ENCODE data around the gene SCFD2. TPM values are rescaled to one million over a fixed set of nuclear protein-coding genes. Genes with fewer than 3 reads are reported as not detected.

The SCFD2 gene
- total RNA-seq, 1 experiment from 2014 or later, result 19.2 TPM

DNA sequence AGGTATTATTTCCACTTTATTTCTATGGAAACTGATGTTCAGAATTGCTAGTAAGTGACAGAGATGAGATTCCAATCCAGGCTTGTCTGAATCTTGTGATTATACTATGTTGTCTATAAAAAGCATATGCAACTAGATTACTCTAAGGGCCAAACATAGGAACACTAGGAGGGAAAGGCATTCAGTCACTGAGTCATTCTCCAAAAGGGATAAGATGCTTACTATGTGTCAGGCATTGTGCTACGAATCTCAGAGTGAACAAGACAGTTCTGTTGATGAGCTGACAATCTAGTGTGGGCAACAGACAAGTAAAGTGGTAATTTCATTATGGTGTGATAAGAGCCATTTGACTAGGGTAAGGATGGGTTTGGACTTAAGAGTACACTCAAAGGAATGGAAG lies 426.5 kb downstream of the SCFD2 start:
- Mint-ChIP-seq H3K27ac (ENCODE audit: low read depth, unreplicated experiment) (no peak overlapping the region), H3K9me3 (ENCODE audit: unreplicated experiment) (peaks cover 7% of the 10 kb centered on the region), H3K36me3 (ENCODE audit: insufficient read depth, unreplicated experiment) (no peaks in the 10 kb centered on the region), H3K4me3 (ENCODE audit: unreplicated experiment) (no peak overlapping the region), H3K27me3 (ENCODE audit: insufficient read depth, unreplicated experiment) (no peaks in the 10 kb centered on the region), H3K4me1 (ENCODE audit: insufficient read depth, unreplicated experiment) (no peaks in the 10 kb centered on the region)
- BruUV-seq (replicated peaks), result no TSS peak
- ChIA-PET POLR2A (no interaction called here), CTCF (interaction anchor here (0.6 kb wide), 1 partner anchor 15 kb away, joined by 3 read pairs; no protein-coding TSS in a partner anchor)
- TF ChIP-seq, protein P1, sequence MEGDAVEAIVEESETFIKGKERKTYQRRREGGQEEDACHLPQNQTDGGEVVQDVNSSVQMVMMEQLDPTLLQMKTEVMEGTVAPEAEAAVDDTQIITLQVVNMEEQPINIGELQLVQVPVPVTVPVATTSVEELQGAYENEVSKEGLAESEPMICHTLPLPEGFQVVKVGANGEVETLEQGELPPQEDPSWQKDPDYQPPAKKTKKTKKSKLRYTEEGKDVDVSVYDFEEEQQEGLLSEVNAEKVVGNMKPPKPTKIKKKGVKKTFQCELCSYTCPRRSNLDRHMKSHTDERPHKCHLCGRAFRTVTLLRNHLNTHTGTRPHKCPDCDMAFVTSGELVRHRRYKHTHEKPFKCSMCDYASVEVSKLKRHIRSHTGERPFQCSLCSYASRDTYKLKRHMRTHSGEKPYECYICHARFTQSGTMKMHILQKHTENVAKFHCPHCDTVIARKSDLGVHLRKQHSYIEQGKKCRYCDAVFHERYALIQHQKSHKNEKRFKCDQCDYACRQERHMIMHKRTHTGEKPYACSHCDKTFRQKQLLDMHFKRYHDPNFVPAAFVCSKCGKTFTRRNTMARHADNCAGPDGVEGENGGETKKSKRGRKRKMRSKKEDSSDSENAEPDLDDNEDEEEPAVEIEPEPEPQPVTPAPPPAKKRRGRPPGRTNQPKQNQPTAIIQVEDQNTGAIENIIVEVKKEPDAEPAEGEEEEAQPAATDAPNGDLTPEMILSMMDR (IDR thresholded peaks at IDR 0.05; ENCODE audit: unreplicated experiment), result no peak
- intact Hi-C loops (cut with micrococcal nuclease), result no loop called here
- DNase-seq (ENCODE audit: unreplicated experiment), result no peak

DNA sequence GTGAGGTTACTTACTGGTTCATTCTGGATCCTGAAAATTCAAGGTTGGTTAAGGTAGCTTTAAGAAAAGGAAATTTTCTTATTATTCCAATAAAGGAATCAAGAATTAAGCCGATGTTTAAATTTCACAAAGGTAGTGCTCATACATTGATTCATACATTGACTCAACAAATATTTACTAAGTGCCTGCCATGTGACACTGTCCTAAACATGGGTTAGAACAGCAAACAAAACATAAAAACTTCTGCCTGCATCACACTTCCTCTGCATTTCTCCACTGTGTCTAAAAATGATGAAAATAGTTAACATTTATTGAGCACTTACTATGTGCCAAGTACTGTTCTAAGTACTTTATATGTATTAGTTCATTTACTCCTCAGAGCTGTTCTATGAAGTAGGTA lies 428.0 kb downstream of the SCFD2 start:
- ChIA-PET CTCF (interaction anchor here (0.6 to 0.8 kb wide), 2 partner anchors 38 to 175 kb away, joined by 3 read pairs; no protein-coding TSS in a partner anchor), POLR2A (no interaction called here)
- TF ChIP-seq, protein P1 (IDR thresholded peaks at IDR 0.05; ENCODE audit: unreplicated experiment), result no peak
- Mint-ChIP-seq H3K4me3 (ENCODE audit: unreplicated experiment) (no peak overlapping the region), H3K4me1 (ENCODE audit: insufficient read depth, unreplicated experiment) (no peaks in the 10 kb centered on the region), H3K9me3 (ENCODE audit: unreplicated experiment) (peaks cover 7% of the 10 kb centered on the region), H3K27me3 (ENCODE audit: insufficient read depth, unreplicated experiment) (no peaks in the 10 kb centered on the region), H3K27ac (ENCODE audit: low read depth, unreplicated experiment) (no peak overlapping the region), H3K36me3 (ENCODE audit: insufficient read depth, unreplicated experiment) (no peaks in the 10 kb centered on the region)
- intact Hi-C loops (cut with micrococcal nuclease), result no loop called here
- DNase-seq (ENCODE audit: unreplicated experiment), result no peak
- no TSS peak for BruUV-seq (replicated peaks)

DNA sequence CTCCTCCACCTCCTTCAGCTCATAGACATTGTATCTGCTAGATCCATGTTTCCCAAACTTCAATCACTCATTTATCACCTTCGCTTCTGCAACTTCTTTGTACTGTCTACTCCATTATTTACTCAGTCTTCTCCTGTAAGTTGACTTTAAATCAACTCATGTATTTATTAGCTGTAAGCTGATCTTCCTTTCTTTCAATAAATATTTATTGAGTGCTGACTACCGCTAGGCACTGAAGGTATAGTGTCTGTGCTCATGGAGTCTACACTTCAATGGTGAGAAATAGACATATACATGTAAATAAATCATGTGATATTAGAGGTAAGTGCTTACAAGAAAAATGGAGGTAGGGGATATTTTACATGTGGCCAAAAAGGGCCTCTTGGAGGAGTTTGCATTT lies 429.1 kb downstream of the SCFD2 start:
- no peaks in the 10 kb centered on the region for H3K27me3 Mint-ChIP-seq (ENCODE audit: insufficient read depth, unreplicated experiment)
- H3K4me1 Mint-ChIP-seq (ENCODE audit: insufficient read depth, unreplicated experiment), result no peaks in the 10 kb centered on the region
- peak overlapping the region; percentile 37 for H3K27ac Mint-ChIP-seq (ENCODE audit: low read depth, unreplicated experiment)
- ChIA-PET POLR2A (no interaction called here), CTCF (interaction anchor here (0.7 kb wide), 1 partner anchor 265 kb away, joined by 3 read pairs; no protein-coding TSS in a partner anchor)
- TF ChIP-seq, protein P1 (IDR thresholded peaks at IDR 0.05; ENCODE audit: unreplicated experiment), result no peak
- no peaks in the 10 kb centered on the region for H3K36me3 Mint-ChIP-seq (ENCODE audit: insufficient read depth, unreplicated experiment)
- BruUV-seq (replicated peaks), result no TSS peak
- intact Hi-C loops (cut with micrococcal nuclease), result no loop called here
- no peak overlapping the region for H3K4me3 Mint-ChIP-seq (ENCODE audit: unreplicated experiment)
- H3K9me3 Mint-ChIP-seq (ENCODE audit: unreplicated experiment), result peaks cover 7% of the 10 kb centered on the region
- DNase-seq (ENCODE audit: unreplicated experiment), result no peak

DNA sequence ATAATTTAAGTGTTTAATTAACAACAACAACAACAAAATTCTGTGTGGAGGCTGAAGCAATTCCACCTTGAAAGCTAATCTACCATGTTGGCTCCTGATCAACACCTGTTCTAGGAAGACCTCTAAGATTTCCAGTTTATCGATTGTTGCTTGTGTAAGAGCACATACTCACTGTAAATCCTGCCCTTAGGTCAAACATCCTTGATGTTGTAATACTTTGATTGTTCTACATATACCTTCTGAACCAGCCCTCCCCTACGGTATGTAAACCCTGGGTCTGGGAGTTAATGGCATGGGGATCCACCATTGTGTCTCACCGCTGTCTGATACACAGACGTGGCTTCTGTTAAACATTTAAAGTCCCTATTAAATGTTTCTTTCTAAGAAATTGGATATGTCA lies 430.5 kb downstream of the SCFD2 start:
- Mint-ChIP-seq H3K27ac (ENCODE audit: low read depth, unreplicated experiment) (no peak overlapping the region), H3K4me1 (ENCODE audit: insufficient read depth, unreplicated experiment) (no peaks in the 10 kb centered on the region), H3K36me3 (ENCODE audit: insufficient read depth, unreplicated experiment) (no peaks in the 10 kb centered on the region), H3K9me3 (ENCODE audit: unreplicated experiment) (peaks cover 7% of the 10 kb centered on the region), H3K4me3 (ENCODE audit: unreplicated experiment) (no peak overlapping the region), H3K27me3 (ENCODE audit: insufficient read depth, unreplicated experiment) (no peaks in the 10 kb centered on the region)
- CTCF ChIA-PET, result interaction anchor here (1.2 kb wide), 1 partner anchor 24 kb away, joined by 5 read pairs; no protein-coding TSS in a partner anchor
- intact Hi-C loops (cut with micrococcal nuclease), result no loop called here
- peak; percentile 9 for DNase-seq (ENCODE audit: unreplicated experiment)
- no TSS peak for BruUV-seq (replicated peaks)
- POLR2A ChIA-PET, result no interaction called here
- TF ChIP-seq, protein P1 (IDR thresholded peaks at IDR 0.05; ENCODE audit: unreplicated experiment), result no peak
